ENCODE results near the gene CDKN1C.

The CDKN1C gene

DNA sequence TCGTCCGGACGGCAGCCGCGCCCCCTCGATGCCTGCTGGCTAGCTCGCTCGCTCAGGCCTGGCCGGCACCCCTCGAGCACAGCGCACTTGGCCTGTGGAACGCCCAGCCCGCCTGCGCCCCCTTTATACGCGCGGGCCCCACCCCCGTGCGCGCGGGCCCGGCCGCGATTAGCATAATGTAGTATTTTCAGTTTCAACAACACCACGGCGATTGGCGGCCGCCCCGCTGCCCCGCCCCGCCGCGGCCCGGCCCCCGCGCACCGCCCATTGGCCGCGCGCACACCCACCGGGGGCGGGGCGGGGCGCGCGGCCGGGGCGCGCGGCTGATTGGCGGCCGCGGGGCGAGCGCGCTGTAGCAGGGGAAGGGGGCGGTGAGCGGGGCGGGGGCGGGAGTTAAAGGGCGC lies at the start of gene CDKN1C:
TSS of gene CDKN1C (minus strand) at position 98 of the 404 bp plus-strand sequence. CDS start 319 bp downstream, outside the sequence.
- DNase-seq = peak in 1 of 2 experiments; percentile 71

DNA sequence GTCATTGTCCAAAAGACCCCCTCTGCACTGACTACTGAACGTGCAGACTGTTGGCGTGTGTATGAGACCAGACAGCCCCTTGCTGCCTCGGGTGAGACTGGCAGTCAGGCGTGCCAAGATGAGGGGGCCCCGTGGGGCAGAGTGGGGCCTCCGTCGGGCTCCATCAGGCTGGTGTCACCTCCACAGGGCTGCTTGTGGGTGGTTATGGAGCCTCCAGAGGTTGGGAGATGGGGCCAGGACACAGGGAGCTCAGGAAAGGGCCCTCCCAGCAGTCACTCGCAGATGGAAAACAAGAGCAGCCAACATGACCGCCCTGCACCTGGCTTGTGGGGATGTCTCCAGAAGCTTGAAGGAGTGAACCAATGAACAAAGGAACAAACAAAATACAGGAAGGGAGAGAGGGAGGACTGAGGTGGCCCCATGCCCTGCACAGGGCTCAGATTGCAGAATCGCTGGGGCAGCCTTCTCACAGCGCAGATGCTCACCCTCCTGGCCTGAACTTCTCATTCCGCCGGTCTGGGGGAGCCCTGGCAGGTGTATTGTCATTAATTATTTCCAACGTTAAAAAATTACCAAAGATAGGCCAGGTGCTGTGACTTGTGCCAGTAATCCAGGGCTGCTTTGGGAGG lies 49.1 kb upstream of the CDKN1C start:
- no peak for DNase-seq

DNA sequence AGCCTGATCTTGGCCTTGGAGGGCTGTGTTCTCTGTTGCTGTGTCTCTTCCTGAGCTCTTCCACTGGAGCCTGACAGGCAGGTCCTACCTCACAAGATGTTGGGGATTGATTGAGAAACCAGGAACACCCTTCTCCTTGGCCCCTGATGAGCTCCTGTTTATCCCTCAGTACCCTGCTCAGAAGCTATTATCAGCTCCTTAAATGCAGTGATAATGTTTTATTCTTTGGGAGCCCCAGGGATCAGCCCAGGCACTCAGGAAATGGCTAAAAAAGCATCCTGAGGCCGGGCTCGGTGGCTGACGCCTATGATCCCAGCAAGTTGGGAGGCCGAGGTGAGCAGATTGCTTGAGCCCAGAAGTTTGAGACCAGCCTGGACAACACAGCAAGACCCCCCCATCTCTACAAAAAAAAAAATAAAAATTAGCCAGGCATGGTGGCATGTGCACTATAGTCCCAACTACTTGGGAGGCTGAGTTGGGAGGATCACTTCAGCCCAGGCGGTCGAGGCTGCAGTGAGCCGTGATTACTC lies 48.5 kb upstream of the CDKN1C start:
- no peak for DNase-seq

DNA sequence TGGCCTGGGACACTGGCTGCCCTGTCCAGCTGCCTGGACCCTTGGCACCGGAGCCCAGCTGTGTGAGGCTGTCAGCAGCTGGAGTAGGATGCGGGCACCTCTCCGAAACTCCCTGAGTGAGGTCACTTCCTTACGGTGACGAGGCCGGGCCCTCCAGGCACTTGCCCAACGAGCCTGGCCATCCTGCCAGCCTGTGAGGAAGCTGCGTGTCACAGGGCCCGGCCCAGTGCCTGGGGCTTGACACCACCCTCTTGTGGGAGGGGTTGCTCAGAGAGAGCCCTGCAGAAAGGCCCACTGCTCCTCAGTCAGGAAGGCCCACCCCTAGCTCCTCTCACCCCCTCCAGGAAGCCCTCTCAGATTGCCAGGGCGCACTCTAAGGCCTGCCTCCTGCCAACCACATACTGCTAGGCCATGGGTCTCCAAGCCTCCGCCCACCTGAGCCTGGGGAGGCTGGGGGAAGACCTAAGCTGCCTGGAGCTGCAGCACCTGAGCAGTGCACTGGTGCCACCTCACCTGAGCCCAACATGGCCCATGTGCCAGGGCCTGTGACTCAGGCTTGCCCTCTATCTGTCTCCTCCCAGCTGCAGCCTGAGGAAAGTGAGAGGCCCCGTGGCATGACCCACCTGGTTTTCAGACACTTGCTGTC lies 47.9 kb upstream of the CDKN1C start:
- DNase-seq = no peak

DNA sequence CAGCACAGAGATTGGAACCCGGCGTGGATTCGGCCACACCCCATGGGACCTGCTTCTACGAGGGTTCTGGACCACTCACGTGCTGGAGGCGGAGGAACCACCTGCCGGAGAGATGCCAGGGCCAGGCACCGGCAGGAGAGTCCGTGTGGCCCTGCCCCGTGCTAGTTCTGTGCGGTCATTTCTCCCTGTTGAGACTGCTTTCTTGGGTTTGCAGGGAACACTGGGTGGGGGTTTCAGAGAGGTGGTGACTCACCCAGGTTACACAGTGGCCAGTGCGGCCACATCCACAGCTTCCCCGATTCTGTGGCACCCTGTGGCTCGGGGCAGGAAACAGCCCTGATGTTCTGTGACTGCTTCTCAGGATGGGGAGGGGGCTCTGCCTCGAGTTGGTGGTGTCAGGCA lies 47.3 kb upstream of the CDKN1C start:
- no peak for DNase-seq

DNA sequence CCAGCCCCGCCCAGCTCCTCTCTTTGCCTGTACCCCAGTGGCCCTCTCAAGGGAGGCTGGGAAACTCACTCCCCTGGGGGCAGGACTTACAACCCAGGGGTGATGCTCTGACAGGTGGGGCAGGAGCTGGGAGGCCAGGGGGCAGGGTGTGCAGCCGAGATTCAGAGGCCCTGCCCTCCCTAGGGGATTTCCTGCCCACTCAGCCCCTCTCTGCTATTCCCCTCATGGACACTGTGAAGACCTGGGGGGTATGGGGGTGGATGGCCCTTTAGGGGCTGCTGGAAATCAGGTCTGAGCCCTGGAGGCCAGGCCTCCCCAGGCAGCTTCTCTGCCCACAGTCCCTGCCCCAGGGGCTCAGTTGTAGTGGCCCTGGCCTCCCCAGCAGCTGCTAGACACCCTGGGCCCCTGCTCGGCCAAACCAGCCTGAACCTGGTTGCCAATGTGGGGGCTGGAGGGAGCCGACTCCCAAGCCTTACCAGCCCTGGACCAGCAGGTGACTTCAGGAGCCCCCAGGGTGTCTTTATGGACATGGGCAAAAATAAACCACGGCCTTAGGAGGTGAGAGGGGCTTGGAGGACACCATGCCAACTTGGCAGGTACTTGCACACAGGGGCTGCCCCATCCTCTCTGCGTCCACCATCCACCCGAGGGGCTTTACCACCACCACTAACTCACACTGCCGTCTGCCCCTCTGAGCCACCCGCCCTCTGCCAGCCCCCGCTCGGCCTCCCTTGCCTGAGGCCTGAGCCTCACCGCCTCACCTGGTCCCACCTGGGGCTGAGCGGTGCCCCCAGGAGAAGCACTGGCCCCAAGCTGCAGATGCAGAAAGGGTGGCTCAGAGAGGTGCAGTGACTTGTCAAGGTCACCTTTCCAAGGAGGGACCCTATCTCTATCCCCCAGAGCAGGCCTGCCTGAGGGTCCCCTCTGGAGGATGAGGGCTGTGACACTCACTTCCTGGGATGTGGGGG lies 46.5 kb upstream of the CDKN1C start:
- no peak for DNase-seq

DNA sequence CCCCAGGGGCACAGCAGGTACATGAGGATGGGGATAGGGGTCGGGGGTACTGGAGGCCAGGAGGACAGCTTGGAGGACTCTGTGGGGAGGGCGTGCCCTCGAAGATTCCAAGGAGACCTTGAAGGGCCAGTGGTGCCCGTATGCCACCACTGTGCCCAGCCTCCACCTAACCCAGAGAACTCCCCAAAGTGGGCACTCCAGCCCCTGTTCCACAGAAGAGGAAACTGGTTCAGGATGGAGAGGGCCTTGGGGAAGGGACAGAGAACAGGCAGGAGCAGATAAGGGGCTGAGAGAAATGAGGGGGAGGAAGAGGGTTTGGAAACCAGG lies 45.8 kb upstream of the CDKN1C start:
- no peak for DNase-seq

DNA sequence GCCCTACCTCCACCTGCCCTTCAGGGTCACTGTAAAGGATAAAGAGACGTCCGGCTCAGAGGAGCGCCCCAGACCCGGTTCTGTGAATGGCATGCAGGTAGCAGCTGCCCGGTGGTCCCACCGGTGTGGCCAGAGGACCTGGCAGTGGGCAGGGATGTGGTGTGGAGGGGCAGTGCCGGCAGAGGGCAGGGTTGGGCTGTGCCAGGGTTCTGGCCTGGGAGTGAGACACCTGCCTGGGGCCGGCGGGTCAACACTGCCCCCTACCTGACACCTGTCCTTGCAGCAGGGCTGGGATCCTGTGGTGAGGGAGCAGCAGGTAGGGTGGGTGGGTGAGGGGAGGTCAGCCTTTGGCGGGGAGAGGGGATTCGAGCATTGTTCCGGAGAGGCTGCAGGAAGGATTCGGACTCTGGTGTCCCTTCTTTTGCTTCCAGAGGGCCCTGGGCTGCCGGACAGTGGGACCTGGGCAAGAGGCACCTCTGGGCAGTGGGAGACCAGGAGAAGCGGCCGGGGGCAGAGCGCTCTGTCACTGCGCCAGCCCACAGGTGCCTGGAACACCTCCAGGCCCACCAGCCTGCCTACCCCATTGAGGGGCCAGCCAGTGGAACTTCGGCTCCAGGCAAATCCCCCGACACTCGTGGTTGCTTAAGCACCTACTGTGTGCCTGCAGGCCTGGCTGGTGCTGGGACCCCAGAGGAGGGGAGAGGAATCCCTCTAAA lies 45.3 kb upstream of the CDKN1C start:
- DNase-seq = no peak

DNA sequence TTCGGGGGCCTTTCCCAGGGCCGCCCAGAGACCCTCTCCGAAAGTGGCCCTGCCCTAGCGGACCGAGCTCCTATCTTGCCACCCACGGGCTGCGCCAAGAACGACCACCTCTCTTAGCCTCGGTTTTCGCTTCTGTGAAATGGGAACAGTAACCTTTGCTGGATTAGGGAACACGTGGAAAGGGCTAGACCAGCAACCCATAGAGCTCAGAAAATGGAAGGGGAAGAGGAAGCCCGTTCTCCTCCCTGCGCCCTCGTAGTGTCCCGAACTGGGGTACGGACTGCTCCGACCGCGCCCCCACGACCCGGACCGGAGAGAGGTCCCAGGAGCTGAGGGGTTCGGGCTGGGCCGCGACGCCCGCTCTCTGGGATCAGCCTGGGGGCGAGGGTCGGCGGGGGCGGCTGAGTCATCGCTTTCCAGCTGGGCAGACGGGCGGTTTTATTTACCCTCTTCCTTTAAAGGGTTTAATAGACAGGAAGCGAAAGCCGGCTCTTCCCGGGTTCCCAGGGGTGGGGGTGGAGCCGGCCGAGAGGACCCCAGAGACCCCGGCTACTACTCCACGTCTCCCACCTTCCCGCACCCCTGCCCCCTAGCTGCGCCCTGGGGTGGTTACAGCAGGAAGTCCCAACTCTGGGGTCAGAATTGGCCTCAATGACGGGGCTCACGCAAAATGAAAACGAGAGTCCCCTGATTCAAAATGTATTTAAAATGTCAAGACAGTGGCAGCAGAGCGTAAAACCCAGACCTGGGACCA lies 44.6 kb upstream of the CDKN1C start:
- DNase-seq = no peak

DNA sequence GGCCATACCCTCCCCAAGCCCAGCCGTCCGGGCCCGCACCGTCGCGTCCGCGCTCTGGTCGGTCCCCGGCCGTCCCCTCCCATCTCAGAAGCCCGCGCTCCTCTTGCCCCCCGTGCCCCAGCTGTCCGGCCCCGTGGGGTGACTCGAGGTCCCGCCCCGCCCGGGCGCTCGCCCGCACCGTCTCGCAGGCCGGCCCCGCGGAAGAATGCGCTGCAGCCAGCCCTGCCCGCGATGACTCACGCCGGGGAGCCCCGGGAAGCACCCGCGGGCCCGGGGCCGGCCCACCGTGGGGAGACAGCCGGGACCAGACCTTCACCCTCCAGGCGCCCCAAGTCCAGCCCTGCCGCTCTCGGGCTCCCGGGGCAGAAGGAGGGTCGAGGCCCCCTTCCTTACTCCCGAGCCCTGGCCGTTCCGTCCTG lies 44.0 kb upstream of the CDKN1C start:
- DNase-seq = no peak

DNA sequence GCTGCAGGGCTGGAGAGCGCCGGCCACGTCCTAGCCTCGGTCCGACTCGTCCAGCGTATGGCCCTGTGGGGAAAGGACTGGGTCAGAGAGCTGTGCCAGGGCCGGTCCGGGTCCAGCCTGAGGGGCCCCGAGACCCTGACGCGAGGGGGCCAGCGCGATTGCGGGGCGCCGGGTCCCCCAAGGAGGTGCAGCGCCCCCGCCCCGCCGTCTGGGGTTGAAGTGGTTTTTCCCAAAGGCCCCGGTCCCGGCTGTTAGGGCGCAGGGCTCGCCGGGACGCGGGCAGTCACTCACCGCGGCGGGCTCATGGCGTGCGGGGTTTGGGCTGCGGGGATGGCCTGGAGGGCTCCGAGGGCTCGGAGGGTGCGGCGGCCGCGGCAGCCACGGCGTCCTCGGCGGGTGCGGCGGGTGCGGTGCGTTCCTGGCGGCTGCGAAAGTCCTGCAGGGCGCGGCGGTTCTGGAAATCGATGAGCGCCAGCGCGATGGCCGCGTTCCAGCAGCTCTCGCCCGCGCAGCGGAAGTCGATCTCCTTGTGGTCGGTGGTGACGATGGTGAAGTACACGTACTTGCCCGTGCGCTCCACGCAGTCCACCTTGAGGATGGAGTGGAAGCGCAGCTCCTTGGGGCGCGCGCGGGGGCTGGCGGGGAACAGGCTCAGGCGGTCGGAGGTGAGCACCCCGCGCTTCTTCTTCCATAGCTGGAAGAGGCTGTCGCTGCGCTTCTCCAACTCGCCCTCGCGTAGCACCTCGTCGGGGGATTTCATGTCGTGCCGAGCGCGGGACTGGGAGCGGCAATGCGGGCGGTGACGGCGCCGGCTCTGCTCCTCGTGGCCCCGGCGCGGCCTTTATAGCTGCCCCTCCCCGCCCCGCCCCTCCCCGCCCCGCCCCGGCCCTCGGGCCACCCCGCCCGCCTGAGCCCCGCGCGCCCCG lies 43.3 kb upstream of the CDKN1C start, which contains the start of gene PHLDA2:
TSS of gene PHLDA2 (minus strand) at position 816 of the 926 bp plus-strand sequence. CDS start at position 760, 56 bp downstream.
- DNase-seq = peak in 1 of 2 experiments; percentile 46

DNA sequence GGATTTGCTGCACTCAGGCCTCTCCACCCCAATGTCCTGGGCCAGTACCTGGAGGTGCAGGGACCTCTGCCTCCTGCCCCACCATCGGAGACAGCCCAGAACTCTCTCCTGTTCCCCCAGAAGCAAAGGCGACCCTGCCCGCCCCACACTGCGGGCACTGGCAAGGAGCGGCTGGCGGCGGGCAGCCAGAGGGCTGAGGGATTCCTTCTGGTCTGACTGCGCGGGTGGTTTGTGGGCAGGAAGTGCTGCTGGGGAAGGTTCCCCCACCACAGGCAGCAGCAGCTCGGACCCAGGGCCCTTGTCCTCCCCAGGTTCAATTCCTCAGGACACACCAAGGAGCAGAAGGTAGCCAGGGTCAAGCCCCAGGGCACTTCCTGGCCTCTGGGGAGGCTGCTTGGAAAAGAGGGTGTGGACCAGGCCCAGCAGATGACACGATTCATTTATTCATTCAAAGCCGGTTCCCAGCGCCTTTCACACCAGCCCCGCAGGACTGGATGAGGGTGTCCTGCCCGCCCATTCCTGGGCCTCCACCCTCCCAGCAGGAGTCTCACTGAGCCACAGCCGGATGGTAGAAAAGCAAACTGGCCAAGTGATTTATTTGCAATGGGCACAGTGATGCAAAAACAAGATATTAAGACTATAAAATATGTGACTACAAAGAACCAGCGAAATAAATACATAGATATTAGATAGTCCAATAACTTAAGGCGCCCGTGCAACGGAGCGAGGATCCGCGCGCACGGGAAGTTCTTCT lies 42.5 kb upstream of the CDKN1C start:
- DNase-seq = no peak

DNA sequence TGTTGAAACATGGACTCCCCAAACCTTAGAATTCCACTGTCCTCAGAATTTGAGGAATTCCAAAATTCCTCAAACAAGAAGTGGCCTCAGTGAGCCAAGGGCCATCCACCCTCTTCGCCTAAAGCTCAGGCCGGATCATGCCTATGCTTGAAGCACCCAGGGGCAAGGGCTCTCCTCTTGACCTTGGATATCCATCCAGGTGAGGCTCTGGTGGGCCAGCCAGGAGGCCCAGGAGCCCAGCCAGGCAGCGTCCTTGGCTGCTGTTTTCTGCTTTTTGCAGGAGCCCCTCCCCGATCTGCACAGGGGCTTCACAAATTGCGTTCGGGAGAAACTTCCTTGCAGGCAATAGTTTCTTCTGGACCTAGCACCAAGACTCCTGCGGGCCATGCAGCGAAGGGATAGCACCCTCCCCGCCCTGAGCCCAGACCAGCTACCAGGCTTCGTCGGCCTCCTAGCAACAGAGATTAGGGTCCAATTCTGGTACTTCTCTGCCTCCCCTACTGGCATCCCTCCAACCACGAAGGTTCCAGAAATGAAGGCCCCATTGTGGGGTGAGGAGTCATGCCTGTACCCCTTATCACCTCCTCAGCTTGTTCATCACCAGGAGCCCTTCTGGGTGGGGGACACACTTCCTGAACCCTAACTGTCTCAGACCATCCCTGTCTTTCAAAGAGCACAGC lies 41.7 kb upstream of the CDKN1C start:
- DNase-seq = no peak

DNA sequence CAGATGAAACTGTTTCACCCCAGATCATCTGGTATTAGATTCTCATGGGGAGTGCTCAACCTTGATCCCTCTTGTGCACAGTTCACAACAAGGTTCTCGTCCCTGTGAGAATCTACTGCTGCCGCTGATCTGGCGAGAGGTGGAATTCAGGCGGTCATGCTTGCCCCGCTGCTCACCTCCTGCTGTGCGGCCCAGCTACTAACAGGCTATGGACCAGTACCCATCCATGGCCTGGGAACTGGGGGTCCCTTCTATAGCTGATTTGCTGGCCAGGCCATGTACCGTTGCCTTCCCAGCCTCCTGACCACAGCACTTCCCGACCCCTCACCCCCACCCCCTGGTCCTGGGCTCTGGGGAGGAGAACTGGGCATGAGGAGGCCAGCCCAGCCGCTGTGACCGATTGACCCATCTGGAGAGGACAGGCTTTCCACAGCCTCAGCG lies 41.1 kb upstream of the CDKN1C start:
- DNase-seq = no peak

DNA sequence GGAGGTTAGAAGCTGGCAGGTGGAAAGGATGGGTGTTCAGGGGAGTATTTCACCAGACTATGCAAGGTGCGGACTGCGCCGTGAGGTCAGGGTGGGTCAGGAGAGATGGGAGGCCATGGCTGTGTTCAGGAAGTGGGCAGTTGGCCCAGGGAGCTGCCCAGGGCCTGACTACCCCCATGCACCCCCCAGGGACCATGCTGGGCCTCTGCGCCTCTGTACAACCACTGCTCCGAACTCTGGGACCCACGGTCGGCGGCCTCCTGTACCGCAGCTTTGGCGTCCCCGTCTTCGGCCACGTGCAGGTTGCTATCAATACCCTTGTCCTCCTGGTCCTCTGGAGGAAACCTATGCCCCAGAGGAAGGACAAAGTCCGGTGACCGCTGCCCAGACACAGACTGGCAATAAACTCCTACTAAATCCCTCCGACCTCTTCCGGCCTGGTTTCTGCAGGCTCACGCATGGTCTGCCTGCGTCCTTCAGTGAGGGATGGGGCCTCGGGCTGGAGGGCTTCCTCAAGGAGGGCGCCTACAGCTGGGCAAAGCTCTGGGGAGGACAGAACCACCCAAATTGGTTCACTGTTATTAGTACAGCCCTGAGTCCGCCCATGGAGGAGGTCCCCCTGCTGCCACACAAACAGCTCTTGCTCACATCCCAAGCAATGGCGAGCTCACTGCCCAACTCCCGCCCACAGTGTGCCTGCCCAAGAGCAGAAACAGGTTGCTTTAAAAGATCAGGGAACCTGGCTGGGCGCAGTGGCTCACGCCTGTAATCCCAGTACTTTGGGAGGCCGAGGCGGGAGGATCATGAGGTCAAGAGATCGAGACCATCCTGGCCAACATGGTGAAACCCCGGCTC lies 39.5 kb upstream of the CDKN1C start:
- no peak for DNase-seq

DNA sequence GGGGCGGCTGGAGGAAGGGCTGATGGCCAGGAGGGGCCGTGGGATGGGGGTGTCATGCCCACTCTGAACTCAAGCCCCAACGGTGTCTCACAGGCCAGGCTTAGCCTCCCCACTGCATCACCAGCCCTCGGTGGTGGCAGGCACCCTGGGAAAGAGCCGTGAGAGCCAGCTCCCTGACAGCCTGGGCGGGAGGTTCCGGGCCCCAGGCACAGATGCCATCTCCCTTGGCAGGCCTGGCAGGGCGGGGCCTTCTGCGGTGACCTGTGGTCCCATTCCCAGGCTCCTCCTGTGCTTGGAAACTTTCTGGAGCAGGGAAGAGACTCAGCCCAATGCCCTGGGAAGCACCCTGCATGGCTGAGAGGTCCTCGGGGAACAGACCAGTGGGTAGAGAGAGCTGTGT lies 38.8 kb upstream of the CDKN1C start:
- DNase-seq = no peak

DNA sequence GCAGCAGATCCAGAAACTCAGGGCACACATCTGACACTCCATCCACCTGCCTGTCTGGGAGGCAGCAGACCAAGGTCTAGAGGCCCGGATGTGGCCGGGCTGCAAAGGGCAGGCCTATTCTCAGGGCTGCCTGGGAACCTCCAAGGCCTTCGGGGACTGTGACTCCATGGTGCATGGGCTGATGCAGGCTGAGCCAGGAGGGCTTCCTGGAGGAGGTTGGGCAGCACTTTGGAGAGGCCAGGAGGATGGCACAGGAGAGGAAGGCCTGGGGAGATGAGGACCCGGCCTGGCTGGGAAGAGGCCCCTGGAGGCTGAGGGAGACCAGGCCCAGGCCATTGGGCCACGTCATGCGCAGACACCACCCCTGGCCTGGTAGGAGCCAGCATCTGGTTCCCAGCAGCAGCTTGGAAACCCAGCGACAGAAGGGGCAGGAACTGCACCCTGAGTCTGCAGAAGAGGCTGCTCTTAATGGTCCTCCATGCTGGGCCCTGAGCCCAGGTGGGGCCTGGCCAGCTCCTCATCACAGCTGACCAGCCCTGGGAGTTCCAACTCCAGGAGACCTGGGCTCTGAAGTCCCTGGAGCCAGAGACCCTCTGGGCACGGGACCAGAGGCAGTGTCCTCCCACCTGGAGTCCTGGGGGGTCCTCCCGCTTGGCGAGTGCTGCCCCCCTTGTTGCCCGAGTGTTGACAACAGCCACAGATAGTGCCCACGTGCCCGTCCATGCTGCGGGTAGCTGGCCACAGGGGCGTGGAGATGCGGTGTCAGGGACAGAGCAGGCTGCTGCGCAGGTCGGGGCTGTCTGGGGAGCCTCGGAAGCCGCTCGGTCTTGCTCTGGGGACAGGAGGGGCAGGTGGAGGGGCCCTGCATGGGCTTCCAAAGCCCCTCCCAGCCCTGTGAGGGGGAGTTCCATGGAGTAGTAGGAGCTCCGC lies 38.1 kb upstream of the CDKN1C start:
- DNase-seq = no peak

All from NCI-H446 (cell line).